ENCODE results near the gene SPATS2L.

SPATS2L gene

DNA sequence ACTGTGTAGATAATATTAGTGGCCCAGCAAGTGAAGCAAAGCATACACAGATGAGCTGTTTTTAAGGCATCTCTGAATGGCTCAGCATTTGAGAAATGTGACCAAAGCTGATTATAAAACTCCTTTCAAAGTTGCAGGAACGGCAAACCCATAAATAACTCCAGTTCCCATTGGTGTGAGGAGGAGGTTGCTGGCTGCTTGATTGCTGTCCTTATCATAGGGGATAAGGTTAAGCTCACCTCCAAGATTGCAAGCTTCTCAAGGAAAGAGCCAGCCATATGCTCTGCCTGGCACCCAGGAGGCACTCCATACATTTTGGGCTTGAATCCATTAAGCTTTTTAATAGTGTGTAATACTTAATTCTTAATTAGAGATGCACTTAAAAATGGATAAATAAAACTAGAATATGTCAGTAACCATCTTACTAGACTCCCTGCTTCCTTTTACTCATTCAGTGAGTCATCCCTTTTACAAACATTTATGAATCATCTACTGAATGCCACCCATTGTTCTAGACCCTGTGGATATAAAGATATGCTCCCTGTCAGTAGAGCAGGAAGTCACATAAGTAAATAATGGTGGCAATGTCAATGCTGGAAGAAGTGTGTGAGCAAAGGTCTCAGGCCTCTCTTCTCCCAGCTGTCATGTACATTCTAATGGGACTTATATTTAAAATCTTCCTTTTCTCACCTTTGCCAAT, 99.3 kb downstream of the SPATS2L start:
- Histone ChIP-seq H4K8ac (ENCODE audit: low read depth, low read length) (no peak overlapping the region), H2BK15ac (replicated peaks; ENCODE audit: low read depth) (no peak overlapping the region), H3K9ac (ENCODE audit: low read length) (no peak overlapping the region), H3K4ac (ENCODE audit: low read depth, low read length) (no peak overlapping the region), H3K4me2 (ENCODE audit: low read length) (no peak overlapping the region), H4K5ac (ENCODE audit: low read length) (no peak overlapping the region), H3K56ac (ENCODE audit: low read length) (no peak overlapping the region), H3K79me1 (ENCODE audit: low read length) (peaks cover 17% of the 10 kb centered on the region), H3K36me3 (ENCODE audit: control insufficient read depth, insufficient read depth, low read length) (peaks cover 3% of the 10 kb centered on the region), H3K4me3 (ENCODE audit: low read length) (no peak overlapping the region), H3K79me2 (ENCODE audit: control insufficient read depth, insufficient read depth, low read length) (peaks cover 26% of the 10 kb centered on the region), H3K18ac (ENCODE audit: low read length) (no peak overlapping the region), H2BK5ac (ENCODE audit: low read length) (no peak overlapping the region), H3K23ac (ENCODE audit: low read length) (no peak overlapping the region), H3K27me3 (ENCODE audit: insufficient read depth, low read length, poor library complexity) (no peaks in the 10 kb centered on the region), H3K4me1 (ENCODE audit: control insufficient read depth, low read depth, low read length) (peaks cover 7% of the 10 kb centered on the region), H3K27ac (ENCODE audit: low read depth, low read length) (no peak overlapping the region), H2BK120ac (ENCODE audit: low read depth, low read length) (no peak overlapping the region), H2AK5ac (ENCODE audit: low read length) (no peak overlapping the region)
- WGBS (ENCODE audit: extremely low coverage, insufficient coverage, low lambda C conversion rate), result no CpG with 5 or more reads among the region's 1 CpG
- DNase-seq, result peak; percentile 68

DNA sequence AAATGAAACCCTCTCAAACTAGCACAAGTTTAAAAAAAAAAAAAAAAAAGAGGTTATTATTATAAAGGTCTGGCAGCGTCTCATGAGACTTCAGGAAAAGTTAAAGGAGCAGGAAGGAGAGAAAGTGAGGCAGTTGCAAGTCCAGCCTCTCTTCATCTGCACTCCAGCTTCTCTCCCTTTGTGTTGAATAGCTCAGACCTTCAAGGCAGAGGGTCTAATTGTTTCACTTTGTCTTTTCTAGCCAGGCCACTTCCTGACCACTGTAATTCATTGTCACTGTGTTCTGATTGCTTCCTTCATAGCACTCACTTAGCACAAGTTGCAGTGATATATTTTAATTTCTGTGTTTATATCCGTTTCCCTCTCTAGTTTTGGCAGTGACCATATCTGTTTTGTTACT, 99.9 kb downstream of the SPATS2L start:
- no peak overlapping the region for H2BK5ac ChIP-seq (ENCODE audit: low read length)
- H3K56ac ChIP-seq (ENCODE audit: low read length), result no peak overlapping the region
- no peak overlapping the region for H2BK15ac ChIP-seq (replicated peaks; ENCODE audit: low read depth)
- H2BK120ac ChIP-seq (ENCODE audit: low read depth, low read length), result no peak overlapping the region
- H3K27me3 ChIP-seq (ENCODE audit: insufficient read depth, low read length, poor library complexity), result no peaks in the 10 kb centered on the region
- no peak overlapping the region for H3K23ac ChIP-seq (ENCODE audit: low read length)
- no peak overlapping the region for H4K5ac ChIP-seq (ENCODE audit: low read length)
- peaks cover 26% of the 10 kb centered on the region for H3K79me2 ChIP-seq (ENCODE audit: control insufficient read depth, insufficient read depth, low read length)
- DNase-seq, result no peak
- no peak overlapping the region for H3K4me2 ChIP-seq (ENCODE audit: low read length)
- peaks cover 3% of the 10 kb centered on the region for H3K36me3 ChIP-seq (ENCODE audit: control insufficient read depth, insufficient read depth, low read length)
- no peak overlapping the region for H3K27ac ChIP-seq (ENCODE audit: low read depth, low read length)
- H3K4ac ChIP-seq (ENCODE audit: low read depth, low read length), result no peak overlapping the region
- WGBS (ENCODE audit: extremely low coverage, insufficient coverage, low lambda C conversion rate), result no CpG with 5 or more reads among the region's 2 CpGs
- H3K4me3 ChIP-seq (ENCODE audit: low read length), result no peak overlapping the region
- no peak overlapping the region for H4K8ac ChIP-seq (ENCODE audit: low read depth, low read length)
- peaks cover 7% of the 10 kb centered on the region for H3K4me1 ChIP-seq (ENCODE audit: control insufficient read depth, low read depth, low read length)
- H3K79me1 ChIP-seq (ENCODE audit: low read length), result peaks cover 17% of the 10 kb centered on the region
- H3K9ac ChIP-seq (ENCODE audit: low read length), result no peak overlapping the region
- no peak overlapping the region for H3K18ac ChIP-seq (ENCODE audit: low read length)
- H2AK5ac ChIP-seq (ENCODE audit: low read length), result no peak overlapping the region

DNA sequence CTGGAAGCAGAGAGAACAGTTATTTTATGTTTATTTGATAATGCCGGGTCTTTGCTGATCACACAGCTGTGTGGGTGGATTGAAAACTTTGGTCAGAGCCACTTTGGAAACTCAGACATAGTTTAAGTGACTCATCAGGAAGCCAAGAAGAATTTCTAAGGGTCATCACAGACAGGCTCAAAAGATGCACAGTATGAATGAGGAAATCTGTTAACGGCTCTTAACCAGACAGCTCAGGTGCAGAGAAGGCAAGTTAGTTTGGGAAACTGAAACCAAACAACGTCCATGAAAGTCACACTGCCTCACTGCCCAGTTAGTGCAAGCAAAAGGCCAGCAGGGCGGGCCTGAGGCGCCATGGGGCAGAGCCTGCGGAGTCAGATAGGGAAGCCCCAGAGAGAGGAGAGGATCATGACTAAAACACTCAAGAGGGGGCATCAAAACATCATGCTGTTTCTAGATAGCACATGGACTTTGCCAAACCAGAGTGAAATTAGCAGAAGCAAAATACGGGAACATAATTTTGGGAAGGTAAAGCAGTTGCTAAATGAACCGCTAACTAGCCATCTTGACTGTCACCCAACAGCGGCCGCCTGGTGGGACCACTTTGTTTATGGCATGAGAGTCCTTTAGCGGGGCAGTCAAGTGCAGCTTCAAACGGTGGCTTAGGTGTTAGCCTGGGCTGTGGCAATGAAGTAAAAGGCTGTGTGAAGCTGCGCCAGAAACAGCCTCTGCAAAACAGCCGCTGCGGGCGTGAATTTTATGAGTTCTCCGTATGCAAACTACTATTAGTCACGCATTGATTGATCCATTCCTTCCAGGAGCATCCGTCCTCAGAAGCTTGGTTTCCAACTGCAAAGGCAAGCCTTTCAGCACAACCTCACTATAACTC, 102.2 kb downstream of the SPATS2L start:
- Histone ChIP-seq H3K23ac (ENCODE audit: low read length) (no peak overlapping the region), H3K79me1 (ENCODE audit: low read length) (peaks cover 11% of the 10 kb centered on the region), H3K4ac (ENCODE audit: low read depth, low read length) (no peak overlapping the region), H3K4me1 (ENCODE audit: control insufficient read depth, low read depth, low read length) (peaks cover 7% of the 10 kb centered on the region), H3K4me3 (ENCODE audit: low read length) (no peak overlapping the region), H3K36me3 (ENCODE audit: control insufficient read depth, insufficient read depth, low read length) (peaks cover 2% of the 10 kb centered on the region), H3K27me3 (ENCODE audit: insufficient read depth, low read length, poor library complexity) (no peaks in the 10 kb centered on the region), H4K8ac (ENCODE audit: low read depth, low read length) (no peak overlapping the region), H3K4me2 (ENCODE audit: low read length) (no peak overlapping the region), H3K56ac (ENCODE audit: low read length) (no peak overlapping the region), H2BK120ac (ENCODE audit: low read depth, low read length) (no peak overlapping the region), H2BK15ac (replicated peaks; ENCODE audit: low read depth) (no peak overlapping the region), H2AK5ac (ENCODE audit: low read length) (no peak overlapping the region), H3K18ac (ENCODE audit: low read length) (no peak overlapping the region), H4K5ac (ENCODE audit: low read length) (no peak overlapping the region), H3K9ac (ENCODE audit: low read length) (no peak overlapping the region), H2BK5ac (ENCODE audit: low read length) (no peak overlapping the region), H3K27ac (ENCODE audit: low read depth, low read length) (no peak overlapping the region), H3K79me2 (ENCODE audit: control insufficient read depth, insufficient read depth, low read length) (peaks cover 22% of the 10 kb centered on the region)
- DNase-seq, result no peak
- WGBS (ENCODE audit: extremely low coverage, insufficient coverage, low lambda C conversion rate), result no CpG with 5 or more reads among the region's 19 CpGs

DNA sequence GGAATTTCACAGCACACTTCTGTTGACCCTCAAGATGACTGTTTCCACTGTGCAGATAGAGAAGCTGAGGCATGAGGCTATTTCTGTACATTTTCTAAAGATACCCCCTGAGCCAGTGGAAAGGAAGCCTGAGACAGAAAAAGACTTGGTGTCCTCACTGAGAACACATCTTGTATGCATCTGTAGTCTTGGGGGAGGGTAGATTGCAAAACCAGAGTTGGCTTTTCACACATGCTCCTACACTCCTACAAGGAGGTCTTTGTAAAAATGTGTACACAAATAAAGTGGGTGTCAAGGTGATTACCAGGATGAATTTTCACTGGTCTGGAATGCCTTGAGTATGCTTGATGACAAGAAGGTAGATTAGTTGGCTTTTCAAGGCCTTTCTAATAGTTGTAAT, 105.3 kb downstream of the SPATS2L start:
- H3K4ac ChIP-seq (ENCODE audit: low read depth, low read length), result no peak overlapping the region
- no peak overlapping the region for H2BK120ac ChIP-seq (ENCODE audit: low read depth, low read length)
- H3K18ac ChIP-seq (ENCODE audit: low read length), result no peak overlapping the region
- H2BK15ac ChIP-seq (replicated peaks; ENCODE audit: low read depth), result no peak overlapping the region
- DNase-seq, result peak; percentile 46
- no peak overlapping the region for H2BK5ac ChIP-seq (ENCODE audit: low read length)
- no peak overlapping the region for H3K56ac ChIP-seq (ENCODE audit: low read length)
- H4K8ac ChIP-seq (ENCODE audit: low read depth, low read length), result no peak overlapping the region
- H3K27me3 ChIP-seq (ENCODE audit: insufficient read depth, low read length, poor library complexity), result no peaks in the 10 kb centered on the region
- H4K5ac ChIP-seq (ENCODE audit: low read length), result no peak overlapping the region
- H3K79me2 ChIP-seq (ENCODE audit: control insufficient read depth, insufficient read depth, low read length), result peaks cover 11% of the 10 kb centered on the region
- H3K9ac ChIP-seq (ENCODE audit: low read length), result no peak overlapping the region
- no peak overlapping the region for H3K4me2 ChIP-seq (ENCODE audit: low read length)
- H3K23ac ChIP-seq (ENCODE audit: low read length), result no peak overlapping the region
- peaks cover 7% of the 10 kb centered on the region for H3K79me1 ChIP-seq (ENCODE audit: low read length)
- H3K4me3 ChIP-seq (ENCODE audit: low read length), result no peak overlapping the region
- no peaks in the 10 kb centered on the region for H3K36me3 ChIP-seq (ENCODE audit: control insufficient read depth, insufficient read depth, low read length)
- peaks cover 4% of the 10 kb centered on the region for H3K4me1 ChIP-seq (ENCODE audit: control insufficient read depth, low read depth, low read length)
- H2AK5ac ChIP-seq (ENCODE audit: low read length), result no peak overlapping the region
- no peak overlapping the region for H3K27ac ChIP-seq (ENCODE audit: low read depth, low read length)

DNA sequence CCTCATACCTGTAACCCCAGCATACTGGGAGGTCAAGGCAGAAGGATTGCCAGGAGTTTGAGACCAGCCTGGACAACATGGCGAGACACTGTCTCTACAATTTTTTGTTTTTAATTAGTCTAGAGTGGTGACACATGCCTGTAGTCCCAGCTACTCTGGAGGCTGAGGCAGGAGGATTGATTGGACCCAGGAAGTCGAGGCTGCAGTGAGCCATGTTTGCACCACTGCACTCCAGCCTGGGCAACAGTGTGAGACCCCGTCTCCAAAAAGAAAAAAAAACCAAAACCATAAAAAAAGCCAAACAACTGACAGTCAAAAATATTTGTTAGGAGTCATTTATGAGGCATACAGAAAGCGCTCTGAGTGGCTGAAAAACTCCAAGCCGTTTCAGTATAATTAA, 107.9 kb downstream of the SPATS2L start:
- WGBS (ENCODE audit: extremely low coverage, insufficient coverage, low lambda C conversion rate), result no CpG with 5 or more reads among the region's 5 CpGs
- no peak overlapping the region for H3K56ac ChIP-seq (ENCODE audit: low read length)
- no peaks in the 10 kb centered on the region for H3K27me3 ChIP-seq (ENCODE audit: insufficient read depth, low read length, poor library complexity)
- no peak overlapping the region for H2BK120ac ChIP-seq (ENCODE audit: low read depth, low read length)
- H3K36me3 ChIP-seq (ENCODE audit: control insufficient read depth, insufficient read depth, low read length), result peaks cover 4% of the 10 kb centered on the region
- H2BK5ac ChIP-seq (ENCODE audit: low read length), result no peak overlapping the region
- H3K18ac ChIP-seq (ENCODE audit: low read length), result no peak overlapping the region
- H3K4ac ChIP-seq (ENCODE audit: low read depth, low read length), result no peak overlapping the region
- no peak overlapping the region for H3K23ac ChIP-seq (ENCODE audit: low read length)
- peaks cover 3% of the 10 kb centered on the region for H3K79me2 ChIP-seq (ENCODE audit: control insufficient read depth, insufficient read depth, low read length)
- DNase-seq, result no peak
- no peak overlapping the region for H2BK15ac ChIP-seq (replicated peaks; ENCODE audit: low read depth)
- peaks cover 5% of the 10 kb centered on the region for H3K79me1 ChIP-seq (ENCODE audit: low read length)
- no peak overlapping the region for H3K9ac ChIP-seq (ENCODE audit: low read length)
- no peak overlapping the region for H4K8ac ChIP-seq (ENCODE audit: low read depth, low read length)
- H3K27ac ChIP-seq (ENCODE audit: low read depth, low read length), result no peak overlapping the region
- H2AK5ac ChIP-seq (ENCODE audit: low read length), result no peak overlapping the region
- no peak overlapping the region for H3K4me3 ChIP-seq (ENCODE audit: low read length)
- H3K4me1 ChIP-seq (ENCODE audit: control insufficient read depth, low read depth, low read length), result no peaks in the 10 kb centered on the region
- no peak overlapping the region for H4K5ac ChIP-seq (ENCODE audit: low read length)
- H3K4me2 ChIP-seq (ENCODE audit: low read length), result no peak overlapping the region

Data from mesendoderm (in vitro differentiated cells).